Upper lobe of right lung (tissue), 1 donor: Measurements from ENCODE around the gene NHLRC4. TPM values are rescaled to one million over a fixed set of nuclear protein-coding genes. Genes with fewer than 3 reads are reported as not detected.

Experiments used
- ATAC-seq: fragments of 200-7000 bp; cut with Tn5 transposase; one replicate; pipeline ENCODE4 v1.9.1; 2020; ENCODE audit warnings: mild to moderate bottlenecking, moderate library complexity
- DNase-seq: peaks from one replicate; pipeline ENCODE4 v3.0.0-alpha.2; 2020
- H3K27ac ChIP-seq: fragments of 200-600 bp; one replicate; pipeline ENCODE4 v1.8.0; 2022
- H3K27me3 ChIP-seq: fragments of 200-600 bp; one replicate; pipeline ENCODE4 v1.8.0; 2022; ENCODE audit warnings: mild to moderate bottlenecking
- H3K36me3 ChIP-seq: fragments of 200-600 bp; one replicate; pipeline ENCODE4 v1.8.0; 2022
- H3K4me1 ChIP-seq: fragments of 200-600 bp; one replicate; pipeline ENCODE4 v1.8.0; 2022
- H3K4me3 ChIP-seq: fragments of 200-600 bp; one replicate; pipeline ENCODE4 v1.8.0; 2022; ENCODE audit warnings: mild to moderate bottlenecking
- H3K9me3 ChIP-seq: fragments of 200-600 bp; one replicate; pipeline ENCODE4 v1.8.0; 2022
- CTCF ChIP-seq: fragments of 200-600 bp; IDR thresholded peaks from one replicate; pipeline ENCODE4 v1.8.0; 2022; ENCODE audit warnings: antibody characterized with exemption
- intact Hi-C: fragments of 100-400 bp; cut with DNase I; formaldehyde crosslinking; loops from one replicate; pipeline ENCODE4 v1.11.0; 2022
- long read RNA-seq: library from polyadenylated mRNA; unstranded; transcript quantifications from one replicate; pipeline ENCODE4 v2.0.0, GENCODE V29; 2021
- total RNA-seq: library from RNA; stranded (reverse); fragmentation: NEBNext Ultra II Directional; extraction: Animal tissue kit (Norgen Biotek cat#: 25700); gene quantifications from one replicate; pipeline ENCODE4 v1.2.1, GENCODE V29; 2021
- donor health status: DM: no; HTN: yes; CAD: no; lungs with severe emphysema.

The NHLRC4 gene
- total RNA-seq, result 0.98 TPM
- long read RNA-seq, result 0 reads

- DNase-seq (no peak), ATAC-seq (peak; percentile 29)
- peak within 1 kb of the TSS; percentile 50 for H3K4me3 ChIP-seq
- TF ChIP-seq CTCF, result no peak
- peaks cover 3% of the 10 kb centered on the region for H3K27me3 ChIP-seq
- H3K36me3 ChIP-seq, result no peaks in the 10 kb centered on the region
- peak within 1 kb of the TSS; percentile 28 for H3K27ac ChIP-seq
- intact Hi-C loops, result no loop called here
- peaks cover 37% of the 10 kb centered on the region for H3K4me1 ChIP-seq
- no peaks in the 10 kb centered on the region for H3K9me3 ChIP-seq
These were observed at the start of gene NHLRC4 for GRCh38 chr16:566475-567372. Gene NHLRC4, plus strand, starts transcription at chr16:567005. Its CDS starts 1,043 bp downstream, at chr16:568048.

GRCh38 chr16:518858-519257, 47.9 kb upstream of the NHLRC4 start:
- Histone ChIP-seq H3K27me3 (no peaks in the 10 kb centered on the region), H3K4me1 (no peaks in the 10 kb centered on the region), H3K9me3 (no peaks in the 10 kb centered on the region), H3K4me3 (no peak overlapping the region), H3K27ac (no peak overlapping the region), H3K36me3 (peaks cover 32% of the 10 kb centered on the region)
- TF ChIP-seq CTCF, result no peak
- DNase-seq, result no peak
- intact Hi-C loops, result no loop called here
- ATAC-seq, result no peak

- no peaks in the 10 kb centered on the region for H3K9me3 ChIP-seq
- DNase-seq, result no peak
- intact Hi-C loops, result no loop called here
- no peaks in the 10 kb centered on the region for H3K27me3 ChIP-seq
- H3K4me3 ChIP-seq, result no peak overlapping the region
- H3K36me3 ChIP-seq, result peaks cover 32% of the 10 kb centered on the region
- no peaks in the 10 kb centered on the region for H3K4me1 ChIP-seq
- TF ChIP-seq CTCF, result no peak
- no peak for ATAC-seq
- H3K27ac ChIP-seq, result no peak overlapping the region
These were observed 47.4 kb upstream of the NHLRC4 start for GRCh38 chr16:519425-519824.

GRCh38 chr16:519841-520687, 46.7 kb upstream of the NHLRC4 start:
- TF ChIP-seq CTCF, result no peak
- H3K4me3 ChIP-seq, result no peak overlapping the region
- peaks cover 32% of the 10 kb centered on the region for H3K36me3 ChIP-seq
- ATAC-seq (no peak), DNase-seq (no peak)
- H3K9me3 ChIP-seq, result no peaks in the 10 kb centered on the region
- intact Hi-C loops, result no loop called here
- H3K4me1 ChIP-seq, result no peaks in the 10 kb centered on the region
- no peaks in the 10 kb centered on the region for H3K27me3 ChIP-seq
- H3K27ac ChIP-seq, result no peak overlapping the region

GRCh38 chr16:520847-521246, 46.0 kb upstream of the NHLRC4 start:
- H3K27me3 ChIP-seq, result no peaks in the 10 kb centered on the region
- H3K4me1 ChIP-seq, result peaks cover 2% of the 10 kb centered on the region
- H3K36me3 ChIP-seq, result peaks cover 30% of the 10 kb centered on the region
- no peak for DNase-seq
- no peak overlapping the region for H3K27ac ChIP-seq
- intact Hi-C loops, result no loop called here
- no peaks in the 10 kb centered on the region for H3K9me3 ChIP-seq
- no peak for ATAC-seq
- H3K4me3 ChIP-seq, result no peak overlapping the region
- no peak for TF ChIP-seq CTCF
